OCI-LY1 (cell line): ENCODE data around the gene RPL37.

Experiments used
- H2AFZ ChIP-seq: fragments of 200-600 bp; sonication (generic), shearing (Covaris generic); 2 replicates; pipeline ENCODE4 v1.6.0; 2014; ENCODE audit warnings: antibody characterized with exemption, mild to moderate bottlenecking, low read length
- H3F3A ChIP-seq: fragments of 200-600 bp; sonication (generic), shearing (Covaris generic); 2 replicates; pipeline ENCODE4 v1.6.0; 2014; ENCODE audit warnings: mild to moderate bottlenecking, antibody characterized with exemption, low read length, moderate library complexity; ENCODE audit not compliant: insufficient read depth
- H3K27ac ChIP-seq: fragments of 200-600 bp; sonication (generic); 2 replicates; pipeline ENCODE4 v1.5.1; 2014; ENCODE audit warnings: low read length, mixed run types, mild to moderate bottlenecking, low read depth; ENCODE audit not compliant: poor library complexity, severe bottlenecking
- H3K27me3 ChIP-seq: fragments of 200-600 bp; sonication (generic); 2 replicates; pipeline ENCODE4 v1.6.0; 2014; ENCODE audit warnings: antibody characterized with exemption, mild to moderate bottlenecking, low read length, moderate library complexity; ENCODE audit not compliant: insufficient read depth
- H3K36me3 ChIP-seq: fragments of 200-600 bp; sonication (generic); 2 replicates; pipeline ENCODE4 v1.6.1; 2014; ENCODE audit warnings: mild to moderate bottlenecking, antibody characterized with exemption, low read length, moderate library complexity, mixed read lengths; ENCODE audit not compliant: insufficient read depth
- H3K4me1 ChIP-seq: fragments of 200-600 bp; sonication (generic); 2 replicates; pipeline ENCODE4 v1.5.1; 2014; ENCODE audit warnings: mild to moderate bottlenecking, low read length, moderate library complexity; ENCODE audit not compliant: insufficient read depth, severe bottlenecking
- H3K4me2 ChIP-seq: fragments of 200-600 bp; sonication (generic), shearing (Covaris generic); 2 replicates; pipeline ENCODE4 v1.6.1; 2014; ENCODE audit warnings: low read length
- H3K4me3 ChIP-seq: fragments of 200-600 bp; sonication (generic); 2 replicates; pipeline ENCODE4 v1.5.1; 2014; ENCODE audit warnings: low read length, low read depth, mild to moderate bottlenecking, mixed read lengths; ENCODE audit not compliant: poor library complexity, severe bottlenecking
- H3K79me2 ChIP-seq: fragments of 200-600 bp; shearing (Covaris generic); 2 replicates; pipeline ENCODE4 v1.6.1; 2016; ENCODE audit warnings: mixed run types, low read length, mixed read lengths; ENCODE audit not compliant: insufficient read depth
- H3K9ac ChIP-seq: fragments of 200-600 bp; sonication (generic), shearing (Covaris generic); 2 replicates; pipeline ENCODE4 v1.6.1; 2014; ENCODE audit warnings: mild to moderate bottlenecking, low read length, mixed read lengths
- H3K9me2 ChIP-seq: fragments of 200-600 bp; sonication (generic), shearing (Covaris generic); 2 replicates; pipeline ENCODE4 v1.6.1; 2014; ENCODE audit warnings: low read depth, mild to moderate bottlenecking, low read length, mixed read lengths
- H3K9me3 ChIP-seq: fragments of 200-600 bp; shearing (Covaris generic); 2 replicates; pipeline ENCODE4 v1.6.1; 2014; ENCODE audit warnings: low read length, mixed read lengths
- H4K20me1 ChIP-seq: fragments of 200-600 bp; sonication (generic), shearing (Covaris generic); 2 replicates; pipeline ENCODE4 v1.6.0; 2016; ENCODE audit warnings: mild to moderate bottlenecking, low read length; ENCODE audit not compliant: insufficient read depth
- CTCF ChIP-seq: fragments of 200-600 bp; sonication (generic), shearing (Covaris generic); IDR thresholded peaks from 2 replicates; pipeline ENCODE4 v1.5.1; 2017; ENCODE audit warnings: mild to moderate bottlenecking, antibody characterized with exemption, low read length, moderate library complexity, mixed read lengths
- EZH2 ChIP-seq: fragments of 200-600 bp; sonication (generic), shearing (Covaris generic); IDR thresholded peaks from 2 replicates; pipeline ENCODE4 v1.8.0; 2017; ENCODE audit warnings: borderline replicate concordance, mixed run types, mild to moderate bottlenecking, antibody characterized with exemption, low read length, moderate library complexity, mixed read lengths

The RPL37 gene

GRCh38 chr5:40780858-40781257, 54.2 kb downstream of the RPL37 start:
- Histone ChIP-seq H3F3A (no peaks in the 10 kb centered on the region), H3K9ac (no peak overlapping the region), H3K4me1 (no peaks in the 10 kb centered on the region), H3K27me3 (no peaks in the 10 kb centered on the region), H4K20me1 (no peaks in the 10 kb centered on the region), H3K79me2 (peaks cover 76% of the 10 kb centered on the region), H3K4me3 (no peak overlapping the region), H3K9me3 (no peaks in the 10 kb centered on the region), H2AFZ (no peak overlapping the region), H3K27ac (no peak overlapping the region), H3K9me2 (no peaks in the 10 kb centered on the region), H3K36me3 (peaks cover 10% of the 10 kb centered on the region; the same call in 1 of the 2 replicates), H3K4me2 (no peak overlapping the region)
- TF ChIP-seq CTCF (no peak), EZH2 (no peak)

GRCh38 chr5:40780199-40780598, 54.8 kb downstream of the RPL37 start:
- Histone ChIP-seq H2AFZ (no peak overlapping the region), H3F3A (no peaks in the 10 kb centered on the region), H3K4me1 (no peaks in the 10 kb centered on the region), H4K20me1 (no peaks in the 10 kb centered on the region), H3K27ac (no peak overlapping the region), H3K9ac (no peak overlapping the region), H3K79me2 (peaks cover 71% of the 10 kb centered on the region), H3K9me3 (no peaks in the 10 kb centered on the region), H3K4me3 (no peak overlapping the region), H3K4me2 (no peak overlapping the region), H3K27me3 (no peaks in the 10 kb centered on the region), H3K36me3 (peaks cover 17% of the 10 kb centered on the region; the same call in 1 of the 2 replicates), H3K9me2 (no peaks in the 10 kb centered on the region)
- TF ChIP-seq EZH2 (no peak), CTCF (no peak)

DNA sequence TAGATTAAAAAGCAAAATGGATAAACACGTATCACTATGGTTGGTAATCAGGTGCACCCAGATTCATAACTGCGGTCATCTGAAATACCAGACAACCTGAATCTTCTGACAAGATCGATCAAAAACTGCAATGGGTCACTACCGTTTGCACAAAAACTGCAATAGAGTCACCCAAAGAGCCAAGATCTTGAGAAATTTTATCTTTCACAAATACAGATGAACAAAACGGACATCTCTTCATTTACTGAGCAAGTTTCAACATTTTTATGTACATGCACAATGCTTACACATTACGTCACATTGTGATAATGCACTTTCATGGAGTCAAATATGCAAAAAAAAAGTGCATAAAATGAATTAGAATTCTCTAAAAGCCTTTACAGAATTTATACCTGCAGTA, 55.5 kb downstream of the RPL37 start:
- H3K27me3 ChIP-seq, result no peaks in the 10 kb centered on the region
- peaks cover 19% of the 10 kb centered on the region; the same call in 1 of the 2 replicates for H3K36me3 ChIP-seq
- no peaks in the 10 kb centered on the region for H3K9me3 ChIP-seq
- H3K4me3 ChIP-seq, result no peak overlapping the region
- no peaks in the 10 kb centered on the region for H3K9me2 ChIP-seq
- H3K79me2 ChIP-seq, result peaks cover 64% of the 10 kb centered on the region
- TF ChIP-seq EZH2 (no peak), CTCF (no peak)
- H3K4me2 ChIP-seq, result no peak overlapping the region
- H4K20me1 ChIP-seq, result no peaks in the 10 kb centered on the region
- H3F3A ChIP-seq, result no peaks in the 10 kb centered on the region
- no peaks in the 10 kb centered on the region for H3K4me1 ChIP-seq
- no peak overlapping the region for H2AFZ ChIP-seq
- H3K27ac ChIP-seq, result no peak overlapping the region
- no peak overlapping the region for H3K9ac ChIP-seq
